WTC11 (cell line): Measurements from ENCODE around the gene HDGF. TPM values are rescaled to one million over a fixed set of nuclear protein-coding genes. Genes with fewer than 3 reads are reported as not detected.

Source experiments
- ATAC-seq: fragments of 200-7000 bp; cut with Tn5 transposase; 2 replicates; pipeline ENCODE4 v1.10.0; 2021; ENCODE audit warnings: mild to moderate bottlenecking, moderate library complexity
- CTCF ChIA-PET: fragments of 300-600 bp; sonication (Branson Sonifier 250); formaldehyde crosslinking; loops from one replicate; lab custom pipeline; 2021; ENCODE audit warnings: antibody characterized with exemption; lab: Charles Lee
- POLR2A ChIA-PET: fragments of 350-600 bp; sonication (Branson Sonifier 250); formaldehyde crosslinking; loops from one replicate; lab custom pipeline; 2021; ENCODE audit warnings: antibody characterized with exemption; lab: Charles Lee
- DNase-seq: peaks from one replicate; pipeline ENCODE4 v3.0.0; 2021; ENCODE audit warnings: low spot score
- H3K27ac Mint-ChIP-seq: 2 replicates; pipeline ENCODE4 v1.8.0; 2021; ENCODE audit warnings: mixed read lengths
- H3K27me3 Mint-ChIP-seq: 2 replicates; pipeline ENCODE4 v1.8.0; 2021; ENCODE audit warnings: low read depth, mild to moderate bottlenecking, moderate library complexity, mixed read lengths
- H3K36me3 Mint-ChIP-seq: 2 replicates; pipeline ENCODE4 v1.8.0; 2021; ENCODE audit warnings: mixed read lengths
- H3K4me1 Mint-ChIP-seq: 2 replicates; pipeline ENCODE4 v1.8.0; 2022; ENCODE audit warnings: mixed read lengths
- H3K4me3 Mint-ChIP-seq: 2 replicates; pipeline ENCODE4 v1.8.0; 2021; ENCODE audit warnings: mild to moderate bottlenecking, moderate library complexity, mixed read lengths
- H3K9me3 Mint-ChIP-seq: 2 replicates; pipeline ENCODE4 v1.8.0; 2021; ENCODE audit warnings: mixed read lengths
- ATF6 ChIP-seq: sonication (generic); formaldehyde crosslinking; IDR thresholded peaks from 2 replicates; pipeline ENCODE4 v1.8.1; 2023; ENCODE audit warnings: mild to moderate bottlenecking, missing genetic modification reagents
- E2F5 ChIP-seq: sonication (generic); formaldehyde crosslinking; IDR thresholded peaks from 2 replicates; pipeline ENCODE4 v1.8.1; 2022; ENCODE audit warnings: mild to moderate bottlenecking, moderate library complexity, missing genetic modification reagents
- ESRRA ChIP-seq: sonication (generic); formaldehyde crosslinking; IDR thresholded peaks from 2 replicates; pipeline ENCODE4 v1.8.1; 2022; ENCODE audit warnings: mild to moderate bottlenecking, missing genetic modification reagents, borderline replicate concordance
- NFATC4 ChIP-seq: fragments of 250-450 bp; sonication (Bioruptor Pico); IDR thresholded peaks from 2 replicates; pipeline ENCODE4 v1.9.0; 2021; ENCODE audit warnings: mild to moderate bottlenecking
- SMAD4 ChIP-seq: sonication (generic); formaldehyde crosslinking; IDR thresholded peaks from 2 replicates; pipeline ENCODE4 v1.8.0; 2022; ENCODE audit warnings: mild to moderate bottlenecking, missing genetic modification reagents
- STAT6 ChIP-seq: sonication (generic); formaldehyde crosslinking; conservative IDR thresholded peaks from 2 replicates; pipeline ENCODE4 v1.8.1; 2023; ENCODE audit warnings: mild to moderate bottlenecking, low read depth, missing genetic modification reagents, moderate library complexity
- USF1 ChIP-seq: sonication (generic); formaldehyde crosslinking; IDR thresholded peaks from 2 replicates; pipeline ENCODE4 v1.8.0; 2022; ENCODE audit warnings: mild to moderate bottlenecking, missing genetic modification reagents
- ZNF121 ChIP-seq: sonication (generic); formaldehyde crosslinking; IDR thresholded peaks from 2 replicates; pipeline ENCODE4 v1.8.0; 2023; ENCODE audit warnings: missing genetic modification reagents
- ZSCAN18 ChIP-seq: fragments of 250-450 bp; sonication (Bioruptor Pico); IDR thresholded peaks from 2 replicates; pipeline ENCODE4 v2.1.2; 2022; ENCODE audit warnings: mild to moderate bottlenecking, moderate library complexity
- total RNA-seq: library from RNA; stranded (reverse); gene quantifications from 3 replicates; pipeline ENCODE4 v1.2.3, GENCODE V29; 2021

Gene HDGF
- total RNA-seq, 1 experiment from 2014 or later = 339 TPM

GRCh38 chr1:156767101-156767878, 15.8 kb upstream of the HDGF start, which contains the start of gene PRCC (continued):
- TF ChIP-seq ZSCAN18 = no peak
- peak; percentile 83 for TF ChIP-seq ZNF121 (CRISPR knock-in tag)
- peak; percentile 61; the same call in 1 of the 2 replicates for TF ChIP-seq SMAD4 (CRISPR knock-in tag)
- TF ChIP-seq NFATC4 (CRISPR knock-in tag) = no peak
- TF ChIP-seq USF1 (CRISPR knock-in tag) = no peak
- TF ChIP-seq ESRRA (CRISPR knock-in tag) = peak; percentile 38; the same call in 1 of the 2 replicates
- no peak for TF ChIP-seq ATF6 (CRISPR knock-in tag)

GRCh38 chr1:156766298-156767100, 15.0 kb upstream of the HDGF start:
- TF ChIP-seq E2F5 (0 out of 2 replicates have a peak, but pooled peaks have one; percentile 16), STAT6 (CRISPR knock-in tag) (no peak), ATF6 (CRISPR knock-in tag) (no peak)
- ChIA-PET CTCF (interaction anchor here (0.5 to 2.9 kb wide), 17 partner anchors 14 to 308 kb away, joined by 3 to 39 read pairs (median 4); partner anchors contain the start of genes ISG20L2, LRRC71, METTL25B and MRPL24), POLR2A (interaction anchor here (0.6 to 3.4 kb wide), 7 partner anchors 11 to 76 kb away, joined by 3 to 24 read pairs (median 8); partner anchors contain the start of genes HDGF, ISG20L2, METTL25B and MRPL24)
- no peak for DNase-seq
- Mint-ChIP-seq H3K4me1 (peaks cover 34% of the 10 kb centered on the region), H3K27ac (no peak overlapping the region; the same call in 1 of the 2 replicates), H3K36me3 (peaks cover 9% of the 10 kb centered on the region), H3K9me3 (no peaks in the 10 kb centered on the region), H3K27me3 (no peaks in the 10 kb centered on the region), H3K4me3 (no peak overlapping the region)
- peak; percentile 1; the same call in 1 of the 2 replicates for ATAC-seq
